CD1c-positive myeloid dendritic cell (primary cell): ENCODE results near the gene TMEM240.
"Not testable (repeated sequence)": the region's sequence is repeated elsewhere in the genome, so short reads cannot be mapped to it uniquely, and the experiment has no call there.

Experiments
- DNase-seq: peaks from one replicate; pipeline ENCODE4 v3.0.0-alpha.2; 2016; ENCODE audit errors: extremely low spot score

The TMEM240 gene

GRCh38 chr1:1540818-1541628, 599 bp upstream of the TMEM240 start:
- no peak for DNase-seq

GRCh38 chr1:1539310-1540089, 924 bp downstream of the TMEM240 start:
- no peak for DNase-seq

DNA sequence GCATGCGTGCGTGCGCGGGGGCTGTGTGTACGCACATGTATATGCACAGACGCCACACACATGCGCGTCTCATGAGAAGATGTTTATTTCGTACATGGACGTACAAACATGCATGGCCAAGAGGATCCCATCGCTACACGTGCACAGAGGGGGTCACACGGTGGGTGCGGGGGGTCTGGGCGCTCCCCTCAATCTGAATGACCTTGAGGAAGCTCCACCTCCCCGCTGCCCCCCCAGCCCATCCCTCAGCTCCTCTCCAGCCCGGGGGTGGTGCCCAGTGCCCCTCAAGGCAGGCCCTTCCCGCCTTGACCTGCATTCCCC, 1.5 kb downstream of the TMEM240 start:
- no peak for DNase-seq

- DNase-seq = no peak
Observed at GRCh38 chr1:1538334-1538733, 2.1 kb downstream of the TMEM240 start.

GRCh38 chr1:1537626-1538250, 2.7 kb downstream of the TMEM240 start:
- no peak for DNase-seq

- no peak for DNase-seq
Observed at GRCh38 chr1:1536938-1537546, 3.4 kb downstream of the TMEM240 start.

DNA sequence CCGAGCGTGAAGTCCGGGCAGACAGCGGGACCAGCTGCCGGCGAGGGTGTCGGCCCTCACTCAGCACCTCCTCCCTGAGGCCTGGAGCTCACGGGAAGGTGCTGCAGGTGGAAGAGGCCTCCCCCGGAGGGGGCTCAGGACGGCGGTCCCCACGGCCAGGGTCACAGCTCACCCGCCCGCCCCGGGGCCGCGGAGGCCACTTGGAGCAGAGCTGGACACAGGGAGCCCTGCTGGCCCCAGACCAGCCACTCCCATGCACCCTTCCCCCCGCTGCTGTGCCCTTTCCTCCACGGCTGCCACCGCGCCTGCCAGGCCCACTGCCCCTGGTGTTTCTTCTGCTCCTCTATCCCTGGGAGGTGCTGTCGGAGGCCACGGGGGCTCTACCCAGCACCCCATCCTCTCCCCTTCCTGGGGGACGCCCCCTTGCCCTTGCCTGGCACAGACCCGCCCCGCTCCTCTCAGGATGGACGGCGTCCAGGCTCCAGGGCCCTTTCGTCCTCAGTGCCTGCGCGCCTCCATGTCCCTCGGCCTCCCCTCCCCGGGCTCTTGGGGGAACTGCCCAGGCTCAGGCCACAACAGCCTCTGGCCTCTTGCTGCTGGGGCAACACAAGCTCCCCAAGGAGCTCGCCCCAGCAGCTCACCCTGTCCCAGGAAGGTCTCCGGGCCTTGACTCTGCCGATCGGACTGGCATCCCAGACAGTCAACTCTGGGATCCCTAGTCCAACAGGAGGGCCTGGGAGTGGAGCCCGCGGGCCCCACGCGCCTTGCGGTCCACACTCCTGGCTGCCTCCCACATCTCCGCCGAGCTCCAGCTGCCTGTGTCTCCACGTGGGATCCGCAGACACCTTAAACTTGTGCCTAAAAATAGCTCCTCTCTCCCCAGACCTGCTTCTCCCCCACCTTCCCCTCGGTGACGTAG, 4.1 kb downstream of the TMEM240 start:
- no peak for DNase-seq

- DNase-seq = no peak
Observed at GRCh38 chr1:1535201-1536018, 5.0 kb downstream of the TMEM240 start.

- DNase-seq = no peak
Observed at GRCh38 chr1:1534401-1535154, 5.8 kb downstream of the TMEM240 start.

DNA sequence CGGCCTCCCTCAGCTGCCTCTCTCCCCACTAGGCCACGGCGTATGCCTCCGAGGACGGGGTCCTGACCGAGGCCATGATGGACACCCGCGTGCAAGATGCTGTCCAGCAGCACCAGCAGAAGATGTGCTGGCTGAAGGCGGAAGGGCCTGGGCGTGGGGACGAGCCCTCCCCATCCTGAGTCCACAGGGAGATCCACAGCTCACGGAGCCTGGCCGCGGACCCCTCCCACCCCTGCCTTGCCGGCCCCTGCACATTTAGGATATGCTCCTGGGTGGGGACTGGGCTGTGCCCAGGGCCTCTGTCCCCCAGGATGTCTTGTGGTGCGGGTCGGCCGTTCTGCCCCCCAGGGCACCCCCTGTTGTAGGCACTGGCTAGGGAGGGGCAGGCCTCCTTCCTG, 6.5 kb downstream of the TMEM240 start:
- not testable (repeated sequence) for DNase-seq

DNA sequence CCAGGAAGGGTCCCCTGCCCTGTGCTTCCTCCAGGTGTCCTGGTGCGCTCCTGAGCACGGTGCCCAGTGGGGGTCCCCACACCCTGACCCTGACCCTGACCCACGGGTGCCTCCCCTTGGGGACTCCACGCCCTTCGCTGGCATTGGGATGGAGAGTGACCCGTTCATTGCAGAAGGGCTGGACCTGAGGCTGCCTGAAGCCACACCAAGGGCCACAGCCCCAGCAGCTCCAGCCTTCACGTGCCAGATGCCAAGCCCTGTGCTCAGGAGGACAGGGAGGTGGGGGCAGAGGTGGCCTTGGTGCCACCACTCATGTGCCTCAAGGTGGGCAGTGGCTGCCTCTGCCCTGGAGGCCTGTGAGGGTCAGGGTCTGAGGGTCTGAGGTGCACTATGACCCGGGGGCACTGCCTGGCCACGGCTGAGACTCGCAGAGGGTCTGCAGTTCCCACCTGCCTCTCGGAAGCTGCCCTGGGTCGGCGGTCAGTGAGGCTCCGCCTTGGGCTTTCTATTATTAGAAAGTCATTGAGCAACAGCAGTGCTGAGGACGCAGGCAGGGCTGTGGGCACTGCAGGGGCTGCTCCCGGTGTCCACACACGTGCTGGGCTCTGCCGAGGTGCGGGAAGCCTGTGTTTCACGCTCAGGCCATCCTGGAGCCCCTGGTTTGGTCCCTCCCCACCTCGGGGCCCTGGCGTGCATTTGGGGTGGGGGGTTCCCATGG, 7.1 kb downstream of the TMEM240 start:
- DNase-seq = not testable (repeated sequence)

DNA sequence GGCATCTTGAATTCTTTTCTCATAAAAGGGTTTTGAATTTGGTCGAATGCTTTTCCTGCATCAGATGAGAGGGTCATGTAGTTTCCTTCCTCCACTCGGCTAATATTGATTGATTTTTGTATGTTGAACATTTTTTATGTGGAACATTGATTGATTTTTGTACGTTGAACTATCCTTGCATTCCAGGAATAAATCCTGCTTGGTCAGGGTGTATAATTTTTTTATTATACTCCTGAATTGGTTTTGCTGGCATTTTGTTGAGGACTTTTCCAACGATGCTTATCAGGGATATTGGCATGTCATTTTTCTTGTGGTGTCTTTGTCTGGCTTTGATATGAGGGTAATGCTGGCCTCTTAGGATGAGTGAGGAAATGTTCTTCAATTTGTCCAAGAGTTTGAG, 8.5 kb downstream of the TMEM240 start:
- no peak for DNase-seq

DNA sequence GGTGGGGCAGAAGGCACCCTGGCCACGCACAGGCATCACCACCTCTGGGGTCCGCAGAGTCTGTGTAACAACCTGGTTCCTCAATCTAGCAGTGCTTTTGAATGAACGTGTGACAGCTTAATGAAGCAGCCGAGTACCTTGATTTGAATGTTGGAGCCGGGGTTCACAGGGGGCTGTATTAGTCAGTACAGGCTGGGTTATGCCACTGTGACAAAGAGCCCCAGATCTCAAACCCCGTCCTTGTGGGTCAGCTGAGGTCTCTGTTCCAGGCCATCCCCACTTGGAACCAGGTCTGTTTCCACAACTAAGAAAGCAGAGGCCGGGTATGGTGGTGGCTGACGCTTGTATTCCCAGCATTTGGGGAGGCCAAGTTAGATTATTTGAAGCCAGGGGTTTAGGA, 10.5 kb downstream of the TMEM240 start:
- no peak for DNase-seq

DNA sequence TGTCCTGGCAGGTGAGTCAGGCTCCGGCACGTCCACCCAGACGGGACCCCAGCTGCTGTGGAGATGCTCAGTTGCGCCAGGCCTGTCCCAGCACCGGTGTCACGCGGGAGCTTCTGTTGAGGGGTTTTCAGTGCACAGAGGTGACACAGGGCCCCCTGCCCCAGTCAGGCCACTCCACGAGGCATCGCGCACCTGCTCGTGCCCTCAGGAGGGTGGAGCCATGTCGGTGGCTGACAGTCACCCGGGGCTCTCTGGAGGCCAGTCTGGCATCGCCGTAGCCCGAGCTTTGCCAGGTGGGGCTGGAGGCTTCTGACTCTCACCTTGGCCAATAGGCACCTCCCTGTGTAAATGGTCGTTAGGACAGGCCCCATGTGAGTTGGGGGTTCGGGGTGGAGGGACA, 11.1 kb downstream of the TMEM240 start:
- DNase-seq = no peak

GRCh38 chr1:1528301-1529267, 11.8 kb downstream of the TMEM240 start:
- DNase-seq = no peak

GRCh38 chr1:1527092-1527816, 13.2 kb downstream of the TMEM240 start:
- DNase-seq = no peak

DNA sequence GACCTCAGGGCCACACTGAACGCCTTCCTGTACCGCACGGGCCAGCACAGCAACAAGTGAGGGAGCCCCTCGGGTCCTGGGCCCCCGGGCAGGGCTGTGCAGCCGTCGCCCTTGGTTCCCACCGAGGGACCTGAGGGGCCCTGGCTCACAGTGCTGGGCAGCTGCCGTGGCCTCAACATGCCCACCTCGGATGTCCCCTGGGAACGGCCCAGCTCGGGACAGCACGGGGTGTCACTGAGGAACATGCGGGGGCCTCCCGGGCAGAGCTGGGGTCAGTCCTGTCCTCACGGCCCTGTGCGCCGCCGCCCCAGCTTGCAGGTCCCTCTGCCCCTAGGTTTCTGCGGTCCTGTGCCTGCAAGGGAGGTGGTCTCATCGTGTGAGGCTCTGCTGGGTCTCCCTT, 13.9 kb downstream of the TMEM240 start:
- not testable (repeated sequence) for DNase-seq
